Measurements from ENCODE around the gene HIGD1A.

HIGD1A gene

DNA sequence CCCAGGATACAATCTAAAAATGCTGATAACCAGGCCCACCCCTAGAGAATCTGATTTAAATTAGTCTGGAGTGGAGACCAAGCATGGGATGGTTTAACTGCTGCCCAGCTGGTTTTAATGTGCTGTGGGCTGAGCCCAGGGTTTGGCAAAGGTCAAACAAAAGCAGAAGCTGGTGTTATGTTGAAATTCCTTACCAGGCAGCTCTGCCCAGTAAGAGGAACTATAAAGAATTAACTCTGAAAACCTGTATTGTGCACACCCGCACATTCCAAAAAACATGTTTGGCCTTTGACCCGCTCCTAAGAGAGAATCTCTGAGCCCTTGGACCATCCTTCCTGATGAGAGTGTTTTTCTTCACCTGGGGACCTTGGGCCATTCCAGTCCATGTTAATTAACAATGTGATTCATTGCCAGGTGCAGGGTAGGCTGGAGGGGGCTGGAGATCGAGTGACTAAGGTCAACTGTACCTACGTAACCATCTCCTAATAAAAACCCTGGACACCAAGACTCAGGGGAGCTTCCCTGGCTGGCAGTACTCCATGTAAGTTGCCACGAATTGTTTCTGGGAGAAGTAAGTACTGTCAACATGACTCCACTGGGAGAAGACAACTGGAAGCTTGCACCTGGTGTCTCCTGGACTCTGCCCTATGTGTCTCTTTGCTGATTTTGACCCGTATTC lies 42.1 kb downstream of the HIGD1A start:
- Histone ChIP-seq H3K9ac (peak overlapping the region in 5 of 11 experiments; percentile 17 to 68 (median 26); a peak in 6 of 22 replicates), H3K4me1 (peaks cover 0 to 49% (median 18%) of the 10 kb centered on the region in 10 experiments; a peak in 12 of 20 replicates), H4K20me1 (no peaks in the 10 kb centered on the region), H3K9me3 (replicated peaks in 1 of 11) (peaks cover 0 to 9% (median 0%) of the 10 kb centered on the region in 11 experiments; a peak in 1 of 22 replicates), H3K27ac (peak overlapping the region in 8 of 11 experiments; percentile 19 to 86 (median 68); a peak in 13 of 22 replicates), H3K4me2 (peak overlapping the region in 7 of 11 experiments; percentile 9 to 90 (median 83); a peak in 12 of 22 replicates), H3K36me3 (no peaks in the 10 kb centered on the region), H3K4me3 (no peak overlapping the region), H3K27me3 (no peaks in the 10 kb centered on the region)
- TF ChIP-seq Cebpa-rat (IDR thresholded peaks at IDR 0.05): peak in 1 of 11 experiments; percentile 17; a peak in 1 of 22 replicates

DNA sequence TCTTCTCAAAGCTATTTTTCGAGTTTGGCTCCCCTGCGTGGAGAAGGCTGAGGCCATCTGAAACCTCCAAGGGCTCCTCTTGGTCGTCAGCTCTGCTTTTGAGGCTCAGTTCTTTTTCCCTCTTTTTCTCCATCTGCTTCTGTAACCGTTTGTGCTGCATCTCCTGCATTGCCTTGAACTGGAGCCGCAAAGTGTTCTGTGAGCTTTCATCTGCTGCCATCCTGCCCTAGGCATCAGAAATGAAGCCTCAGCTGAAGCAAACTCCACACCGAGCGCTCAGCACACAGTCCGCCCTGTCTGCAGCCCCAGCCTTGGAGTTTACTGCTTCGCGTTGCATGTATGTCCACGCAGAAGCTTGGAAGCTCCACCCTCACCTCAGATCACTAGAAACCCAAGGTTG lies 46.2 kb downstream of the HIGD1A start:
- H3K4me2 ChIP-seq: no peak overlapping the region
- no peak for TF ChIP-seq Cebpa-rat (IDR thresholded peaks at IDR 0.05)
- no peak overlapping the region for H3K27ac ChIP-seq
- no peaks in the 10 kb centered on the region for H3K36me3 ChIP-seq
- H4K20me1 ChIP-seq: no peaks in the 10 kb centered on the region
- peaks cover 0 to 9% (median 0%) of the 10 kb centered on the region in 11 experiments; a peak in 1 of 22 replicates for H3K9me3 ChIP-seq (replicated peaks in 1 of 11)
- H3K4me1 ChIP-seq: peaks cover 0 to 34% (median 18%) of the 10 kb centered on the region in 10 experiments; a peak in 12 of 20 replicates
- no peak overlapping the region for H3K9ac ChIP-seq
- H3K4me3 ChIP-seq: no peak overlapping the region
- no peaks in the 10 kb centered on the region for H3K27me3 ChIP-seq

- Histone ChIP-seq H3K4me3 (no peak overlapping the region), H3K4me2 (no peak overlapping the region), H3K4me1 (peaks cover 0 to 20% (median 8%) of the 10 kb centered on the region in 10 experiments; a peak in 12 of 20 replicates), H3K9ac (no peak overlapping the region), H3K9me3 (replicated peaks in 1 of 11) (peaks cover 0 to 9% (median 0%) of the 10 kb centered on the region in 11 experiments; a peak in 1 of 22 replicates), H3K27me3 (no peaks in the 10 kb centered on the region), H3K27ac (no peak overlapping the region), H4K20me1 (no peaks in the 10 kb centered on the region), H3K36me3 (no peaks in the 10 kb centered on the region)
- TF ChIP-seq Cebpa-rat (IDR thresholded peaks at IDR 0.05): no peak
Measured at GRCh38 chr3:42756681-42757213, 47.5 kb downstream of the HIGD1A start.

DNA sequence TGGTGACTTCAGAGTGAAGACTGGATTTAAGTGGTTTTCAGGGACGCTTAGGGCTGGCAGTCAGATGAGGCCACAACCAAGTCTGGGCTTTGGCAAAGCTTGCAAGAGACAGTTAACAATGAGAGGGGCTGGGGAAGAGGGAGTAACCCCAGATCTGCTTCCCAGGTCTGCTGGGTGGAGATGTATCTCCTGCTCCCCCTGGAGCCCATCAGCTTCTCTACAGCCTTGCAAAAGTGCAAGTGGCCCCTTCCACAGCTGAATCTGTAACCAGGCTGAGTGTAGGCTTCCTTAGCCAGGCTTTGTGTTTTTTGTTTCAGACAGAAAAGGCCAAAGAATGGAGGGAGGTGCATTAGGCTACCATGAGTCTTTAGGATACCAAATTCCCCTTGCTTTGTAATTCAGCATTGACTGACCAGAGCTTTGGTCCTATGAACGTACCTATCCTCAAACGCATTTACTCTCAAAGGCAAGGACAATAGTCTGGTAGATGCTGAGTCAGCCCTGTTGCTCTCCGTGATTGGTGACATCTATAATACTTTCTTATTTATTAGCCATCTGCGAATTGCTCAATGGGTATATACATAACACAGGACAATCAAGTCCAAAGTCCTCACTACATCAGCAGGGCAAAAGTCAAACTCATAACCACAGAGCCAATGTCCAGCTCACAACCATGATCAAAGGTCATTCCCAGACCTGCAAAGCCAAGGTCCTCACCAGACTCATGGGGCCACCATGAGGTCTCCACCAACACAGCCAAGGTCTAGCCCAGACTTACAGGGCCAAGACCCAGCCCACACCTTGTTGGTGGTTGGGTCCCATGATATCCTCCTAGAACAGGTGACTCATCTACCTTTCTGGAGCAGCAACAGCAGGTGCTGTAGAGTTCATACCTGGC lies 48.4 kb downstream of the HIGD1A start:
- H3K27me3 ChIP-seq: no peaks in the 10 kb centered on the region
- H4K20me1 ChIP-seq: no peaks in the 10 kb centered on the region; a peak in 1 of 22 replicates
- H3K36me3 ChIP-seq: no peaks in the 10 kb centered on the region
- H3K4me1 ChIP-seq: peaks cover 0 to 12% (median 3%) of the 10 kb centered on the region in 10 experiments; a peak in 9 of 20 replicates
- TF ChIP-seq Cebpa-rat (IDR thresholded peaks at IDR 0.05): no peak
- no peak overlapping the region for H3K4me3 ChIP-seq
- H3K4me2 ChIP-seq: no peak overlapping the region
- no peak overlapping the region for H3K9ac ChIP-seq
- H3K27ac ChIP-seq: no peak overlapping the region
- H3K9me3 ChIP-seq (replicated peaks in 1 of 11): peaks cover 0 to 9% (median 0%) of the 10 kb centered on the region in 11 experiments; a peak in 1 of 22 replicates

DNA sequence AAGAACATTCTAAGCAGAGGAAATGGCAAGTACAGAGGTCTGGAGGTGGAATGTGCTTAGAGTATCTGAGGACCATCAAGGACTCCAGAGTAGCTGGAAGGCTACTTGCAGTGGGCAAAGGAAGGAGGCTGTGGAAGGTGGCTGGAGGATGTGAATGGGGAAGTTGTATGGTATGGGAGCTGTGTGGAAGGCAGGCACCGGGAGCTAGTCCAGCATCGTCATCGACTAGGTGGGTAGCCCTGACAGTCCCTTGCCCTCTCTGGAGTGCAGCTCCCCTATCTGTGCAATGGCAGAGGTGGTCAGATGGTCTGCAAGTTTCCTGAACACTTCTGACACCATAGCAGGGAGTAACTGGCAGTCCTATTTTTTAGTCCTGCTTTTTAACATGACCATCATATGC lies 50.5 kb downstream of the HIGD1A start:
- Histone ChIP-seq H3K4me2 (no peak overlapping the region), H3K27me3 (no peaks in the 10 kb centered on the region), H3K36me3 (no peaks in the 10 kb centered on the region), H3K4me3 (no peak overlapping the region), H4K20me1 (no peaks in the 10 kb centered on the region; a peak in 1 of 22 replicates), H3K9ac (no peak overlapping the region), H3K4me1 (peaks cover 0 to 13% (median 0%) of the 10 kb centered on the region in 10 experiments; a peak in 2 of 20 replicates), H3K9me3 (replicated peaks in 1 of 11) (no peaks in the 10 kb centered on the region), H3K27ac (no peak overlapping the region)
- no peak for TF ChIP-seq Cebpa-rat (IDR thresholded peaks at IDR 0.05)

GRCh38 chr3:42752961-42753360 lies 51.3 kb downstream of the HIGD1A start:
- H3K36me3 ChIP-seq: no peaks in the 10 kb centered on the region
- peaks cover 4 to 20% (median 6%) of the 10 kb centered on the region in 10 experiments for H3K4me1 ChIP-seq
- H3K27me3 ChIP-seq: no peaks in the 10 kb centered on the region
- H3K4me2 ChIP-seq: no peak overlapping the region
- no peak overlapping the region for H3K9ac ChIP-seq
- no peak overlapping the region for H3K4me3 ChIP-seq
- H3K9me3 ChIP-seq (replicated peaks in 1 of 11): no peaks in the 10 kb centered on the region
- no peak for TF ChIP-seq Cebpa-rat (IDR thresholded peaks at IDR 0.05)
- H3K27ac ChIP-seq: no peak overlapping the region
- no peaks in the 10 kb centered on the region; a peak in 1 of 22 replicates for H4K20me1 ChIP-seq

DNA sequence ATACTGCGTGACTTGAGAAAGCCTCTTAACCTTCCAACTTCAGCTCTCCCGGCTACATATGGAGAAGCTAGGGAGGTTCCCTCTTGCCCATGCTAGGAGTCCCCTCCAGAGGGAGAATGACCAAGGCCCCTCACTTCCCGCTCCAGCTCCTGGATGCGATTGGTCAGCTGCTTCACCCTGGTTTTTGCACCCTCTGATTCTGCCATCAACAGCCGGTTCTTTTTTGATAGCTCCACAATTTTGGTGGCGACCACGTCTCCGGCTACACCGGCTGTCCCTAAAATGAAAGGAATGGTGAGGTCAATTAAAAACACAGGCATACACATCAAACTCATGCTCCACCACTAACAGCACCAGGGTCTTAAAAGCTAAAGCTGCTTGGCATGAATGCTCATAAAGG lies 51.8 kb downstream of the HIGD1A start:
- H4K20me1 ChIP-seq: no peaks in the 10 kb centered on the region; a peak in 1 of 22 replicates
- no peak for TF ChIP-seq Cebpa-rat (IDR thresholded peaks at IDR 0.05)
- H3K36me3 ChIP-seq: no peaks in the 10 kb centered on the region
- H3K9me3 ChIP-seq (replicated peaks in 1 of 11): no peaks in the 10 kb centered on the region
- H3K4me3 ChIP-seq: no peak overlapping the region
- H3K4me2 ChIP-seq: no peak overlapping the region
- no peaks in the 10 kb centered on the region for H3K27me3 ChIP-seq
- no peak overlapping the region for H3K9ac ChIP-seq
- no peak overlapping the region for H3K27ac ChIP-seq
- peaks cover 10 to 25% (median 11%) of the 10 kb centered on the region in 10 experiments for H3K4me1 ChIP-seq

DNA sequence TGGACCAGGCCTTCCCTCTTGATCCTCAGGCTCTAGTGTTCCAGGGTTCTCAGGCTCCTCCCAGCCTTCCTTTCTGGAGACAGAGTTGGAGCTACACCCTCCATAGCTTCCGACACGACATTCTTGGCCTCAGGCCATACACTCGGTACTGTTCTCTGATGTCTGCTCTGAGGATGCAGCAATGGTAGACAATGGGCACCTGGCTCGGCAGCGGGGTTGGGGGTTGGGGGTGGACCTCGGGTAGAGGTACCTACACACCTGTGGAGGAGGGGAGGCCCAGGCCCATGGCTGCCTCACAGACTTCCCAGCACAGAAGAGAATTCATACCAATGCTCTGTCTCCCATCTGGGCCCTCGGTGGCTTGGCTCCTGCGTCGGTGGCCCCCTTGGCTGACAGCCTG lies 52.7 kb downstream of the HIGD1A start:
- peaks cover 16 to 33% (median 19%) of the 10 kb centered on the region in 10 experiments for H3K4me1 ChIP-seq
- TF ChIP-seq Cebpa-rat (IDR thresholded peaks at IDR 0.05): no peak
- no peak overlapping the region for H3K4me3 ChIP-seq

DNA sequence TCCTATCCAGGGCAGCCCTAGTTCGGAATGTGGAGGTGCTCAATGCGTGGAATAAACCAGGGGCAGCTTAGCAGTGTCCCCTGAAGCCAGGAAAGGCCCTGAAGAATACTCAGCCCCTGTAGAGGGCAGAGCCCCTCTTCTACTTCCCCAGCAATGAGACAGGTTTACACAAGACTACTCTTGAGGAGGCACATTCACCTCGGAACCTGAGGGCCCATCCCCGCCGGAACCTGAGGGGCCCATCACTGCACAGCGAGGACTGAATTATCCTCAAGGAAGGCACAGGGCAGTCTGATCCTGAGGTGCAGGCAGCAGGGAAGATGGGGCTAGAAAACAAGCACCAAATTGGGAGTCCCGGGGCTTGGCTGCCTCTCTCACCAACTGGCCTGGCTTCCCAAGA lies 53.5 kb downstream of the HIGD1A start:
- H3K27me3 ChIP-seq: no peaks in the 10 kb centered on the region
- H3K4me3 ChIP-seq: no peak overlapping the region
- peaks cover 16 to 33% (median 19%) of the 10 kb centered on the region in 10 experiments for H3K4me1 ChIP-seq
- no peaks in the 10 kb centered on the region; a peak in 1 of 22 replicates for H4K20me1 ChIP-seq
- H3K9me3 ChIP-seq (replicated peaks in 1 of 11): no peaks in the 10 kb centered on the region
- H3K4me2 ChIP-seq: no peak overlapping the region
- TF ChIP-seq Cebpa-rat (IDR thresholded peaks at IDR 0.05): no peak
- no peak overlapping the region for H3K9ac ChIP-seq
- no peaks in the 10 kb centered on the region for H3K36me3 ChIP-seq
- H3K27ac ChIP-seq: no peak overlapping the region

More for the DNA sequence above, 52.7 kb downstream of the HIGD1A start:
- Histone ChIP-seq H3K9me3 (replicated peaks in 1 of 11) (no peaks in the 10 kb centered on the region), H4K20me1 (no peaks in the 10 kb centered on the region; a peak in 1 of 22 replicates), H3K27ac (no peak overlapping the region), H3K27me3 (no peaks in the 10 kb centered on the region), H3K9ac (no peak overlapping the region), H3K36me3 (no peaks in the 10 kb centered on the region), H3K4me2 (no peak overlapping the region)
